IPS DF 4.7 (cell line): ENCODE results near the gene POLR2L.

Experiments used
- DNase-seq: peaks from one replicate; pipeline ENCODE4 v3.0.0-alpha.2; 2013; ENCODE audit warnings: low spot score; ENCODE audit errors: extremely low read depth

POLR2L gene

DNA sequence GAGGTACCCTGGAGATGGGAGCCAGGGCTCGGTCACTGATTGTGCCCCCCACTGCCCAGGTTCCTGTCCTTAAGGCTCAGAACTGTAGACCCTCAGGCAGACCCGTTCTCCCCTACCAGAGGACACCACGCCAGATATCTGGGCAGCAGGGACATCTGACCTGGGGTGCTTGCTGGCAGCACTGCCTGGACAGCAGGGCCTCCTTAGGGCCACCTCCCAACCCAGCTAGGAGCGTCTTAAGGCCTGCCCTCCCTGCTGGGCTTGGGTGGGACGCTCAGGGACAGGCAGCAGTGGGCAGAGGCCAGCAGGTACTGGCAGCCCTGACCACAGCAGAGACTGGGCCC, 3.1 kb downstream of the POLR2L start:
- no peak for DNase-seq

DNA sequence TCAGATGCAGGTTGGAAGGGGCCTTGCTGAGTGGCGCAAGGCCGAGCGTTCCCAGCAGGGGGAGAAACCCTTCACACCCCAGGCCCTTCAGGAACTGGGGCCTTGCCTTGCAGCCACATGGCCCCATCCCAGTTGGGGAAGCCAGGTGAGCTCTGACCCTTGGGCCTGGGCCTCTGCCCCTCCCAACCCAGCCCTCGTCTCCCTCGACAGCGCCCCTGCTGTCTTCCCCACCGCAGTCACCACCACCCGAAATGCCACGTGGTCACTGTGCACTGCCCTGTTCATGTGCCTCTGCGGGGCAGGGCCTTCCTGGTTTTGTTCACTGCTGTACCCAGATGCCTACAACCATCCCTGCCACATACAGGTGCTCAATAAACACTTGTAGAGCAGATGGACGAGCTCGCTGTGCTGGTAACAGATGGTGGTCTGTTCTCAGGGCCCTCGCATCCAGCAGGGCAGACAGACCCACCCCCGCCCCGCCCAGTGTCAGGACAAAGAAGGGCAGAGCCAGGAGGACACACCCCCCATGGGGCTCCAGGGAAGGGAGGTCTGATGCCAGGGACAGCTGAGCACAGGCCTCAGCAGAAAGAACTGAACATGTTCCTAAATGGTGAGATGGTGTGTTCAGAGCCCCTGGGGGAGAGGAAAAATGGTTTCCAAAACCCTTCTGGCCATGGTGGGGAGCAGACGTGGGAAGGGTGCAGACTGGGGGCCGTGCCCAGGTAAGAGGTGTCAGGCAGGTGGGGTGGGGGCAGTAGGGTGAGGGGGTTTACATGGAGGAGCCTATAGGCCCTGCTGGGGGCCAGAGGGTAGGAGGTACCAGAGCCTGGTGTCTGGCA, 3.7 kb downstream of the POLR2L start:
- DNase-seq: no peak

DNA sequence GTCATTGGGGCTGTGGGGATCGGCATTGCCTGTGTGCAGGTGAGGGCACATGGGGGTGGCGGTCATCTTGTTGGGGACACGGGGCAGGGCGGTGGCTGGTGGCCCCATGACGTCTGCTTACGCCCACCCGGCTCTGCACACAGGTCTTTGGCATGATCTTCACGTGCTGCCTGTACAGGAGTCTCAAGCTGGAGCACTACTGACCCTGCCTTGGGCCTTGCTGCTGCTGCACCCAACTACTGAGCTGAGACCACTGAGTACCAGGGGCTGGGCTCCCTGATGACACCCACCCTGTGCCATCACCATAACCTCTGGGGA, 4.4 kb downstream of the POLR2L start:
- no peak for DNase-seq

DNA sequence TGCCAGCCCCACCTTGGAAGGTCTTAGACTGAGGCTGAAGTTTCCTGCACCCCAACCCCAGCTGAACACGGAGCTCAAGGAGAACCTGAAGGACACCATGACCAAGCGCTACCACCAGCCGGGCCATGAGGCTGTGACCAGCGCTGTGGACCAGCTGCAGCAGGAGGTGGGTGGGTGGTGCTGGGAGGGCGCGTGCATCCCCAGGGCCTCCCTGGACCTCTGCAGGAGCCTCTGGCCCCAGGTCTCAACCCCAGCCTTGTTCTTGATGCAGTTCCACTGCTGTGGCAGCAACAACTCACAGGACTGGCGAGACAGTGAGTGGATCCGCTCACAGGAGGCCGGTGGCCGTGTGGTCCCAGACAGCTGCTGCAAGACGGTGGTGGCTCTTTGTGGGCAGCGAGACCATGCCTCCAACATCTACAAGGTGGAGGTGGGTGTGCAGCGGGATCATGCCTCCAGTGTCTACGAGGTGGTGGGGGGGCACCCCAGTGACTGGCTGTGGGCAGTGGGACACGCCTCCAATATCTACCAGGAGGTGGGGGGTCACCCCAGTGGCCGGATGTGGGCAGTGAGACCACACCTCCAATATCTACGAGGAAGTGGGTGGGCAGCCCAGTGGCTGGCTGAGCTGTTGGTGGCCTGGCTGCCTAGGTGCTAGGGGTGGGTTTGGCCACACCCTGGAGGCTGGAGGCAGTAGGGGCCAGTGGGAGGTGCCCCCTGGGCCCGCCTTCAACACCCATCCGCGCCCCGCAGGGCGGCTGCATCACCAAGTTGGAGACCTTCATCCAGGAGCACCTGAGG, 4.9 kb downstream of the POLR2L start:
- DNase-seq: no peak

DNA sequence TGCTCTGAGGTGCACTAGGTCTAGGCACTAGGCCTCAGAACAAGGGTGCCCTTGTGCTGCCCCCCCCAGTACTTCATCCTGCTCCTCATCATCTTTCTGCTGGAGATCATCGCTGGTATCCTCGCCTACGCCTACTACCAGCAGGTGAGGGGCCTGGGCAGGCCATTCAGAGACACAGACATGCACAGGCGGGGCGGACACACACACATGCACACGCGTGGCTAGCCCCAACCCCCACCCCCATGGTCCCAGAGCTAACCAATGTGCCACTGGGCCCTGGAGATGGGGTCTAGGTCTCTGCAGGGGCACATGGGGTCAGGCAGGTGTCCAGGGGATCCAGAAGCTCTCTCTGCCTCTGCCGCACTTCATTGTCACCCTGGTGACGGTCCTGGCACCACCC, 5.6 kb downstream of the POLR2L start:
- DNase-seq: no peak

DNA sequence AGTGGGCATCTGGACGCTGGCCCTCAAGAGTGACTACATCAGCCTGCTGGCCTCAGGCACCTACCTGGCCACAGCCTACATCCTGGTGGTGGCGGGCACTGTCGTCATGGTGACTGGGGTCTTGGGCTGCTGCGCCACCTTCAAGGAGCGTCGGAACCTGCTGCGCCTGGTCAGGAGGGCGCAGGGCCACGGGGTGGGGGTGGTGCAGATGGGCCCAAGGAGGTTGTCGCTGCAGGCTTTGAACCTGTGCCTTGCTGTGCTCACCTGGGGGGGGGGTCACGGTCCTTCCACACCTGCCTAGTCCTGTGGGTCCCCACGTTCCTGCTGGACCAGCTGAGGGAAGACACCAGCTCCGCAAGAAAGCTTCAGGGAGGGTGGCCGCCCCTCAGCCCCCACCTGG, 6.1 kb downstream of the POLR2L start:
- no peak for DNase-seq

DNA sequence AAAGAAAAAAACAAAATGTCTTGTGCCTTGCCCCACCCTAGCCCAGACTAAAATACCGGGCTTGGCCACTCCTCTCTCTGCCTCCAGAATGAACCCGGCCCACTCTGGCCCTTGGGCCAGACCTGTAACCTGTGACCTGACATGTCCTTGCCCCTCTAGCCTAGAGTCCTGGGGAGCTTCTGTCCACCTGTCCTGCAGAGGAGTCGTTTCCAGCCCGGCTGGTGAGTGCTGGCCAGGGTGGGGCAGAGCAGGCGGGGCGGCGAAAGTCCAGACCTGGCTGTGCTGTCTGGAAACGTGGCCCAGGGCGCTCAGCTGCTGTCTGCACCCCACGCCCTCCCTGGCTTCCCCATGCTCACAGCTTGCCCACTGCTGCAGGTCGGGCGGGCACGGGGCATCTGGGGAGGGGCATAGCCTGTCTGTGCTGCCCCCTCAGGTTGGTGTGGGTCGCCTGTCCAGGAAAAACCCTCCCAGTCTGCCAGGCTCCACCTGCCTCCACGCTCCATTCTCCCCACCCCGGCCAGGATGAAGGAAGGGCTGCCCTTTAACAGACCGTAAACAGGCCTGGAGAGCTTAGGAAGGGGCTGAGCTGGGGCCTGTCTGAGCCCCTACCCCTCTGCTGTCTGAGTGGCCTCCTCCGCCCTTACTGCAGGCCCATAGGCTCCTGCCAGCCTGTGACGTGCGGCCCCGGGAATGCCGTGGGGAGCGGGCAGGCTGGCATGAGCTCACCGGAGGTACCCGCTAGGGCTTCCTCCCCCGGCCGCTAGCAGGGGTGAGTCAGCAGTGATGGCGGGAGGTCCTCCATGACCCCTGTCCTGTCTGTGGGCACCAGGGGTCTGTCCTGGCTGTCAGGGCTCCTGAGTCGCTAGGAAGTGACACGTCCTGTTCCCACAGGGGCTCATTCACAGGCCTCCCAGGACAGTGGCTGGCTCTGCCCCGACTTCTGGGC, 7.7 kb downstream of the POLR2L start:
- DNase-seq: no peak

DNA sequence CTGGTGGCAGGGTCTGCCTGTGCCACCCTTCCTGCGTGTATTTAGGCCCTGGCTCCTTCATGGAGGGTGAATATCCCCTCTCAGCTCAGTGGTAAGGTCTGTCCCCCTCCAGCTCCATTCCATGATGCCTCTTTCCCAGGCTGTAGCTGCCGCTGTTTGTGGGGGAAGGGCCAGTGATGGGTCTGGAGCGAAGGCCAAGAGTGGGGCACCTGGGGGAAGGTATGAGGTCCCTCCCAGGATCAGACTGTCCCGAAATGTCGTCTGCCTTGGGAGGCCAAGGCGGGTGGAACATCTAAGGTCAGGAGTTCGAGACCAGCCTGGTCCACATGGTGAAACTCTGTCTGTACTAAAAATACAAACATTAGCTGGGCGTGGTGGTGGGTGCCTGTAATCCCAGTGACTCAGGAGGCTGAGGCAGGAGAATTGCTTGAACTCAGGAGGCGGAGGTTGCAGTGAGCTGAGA, 8.4 kb downstream of the POLR2L start:
- no peak for DNase-seq

DNA sequence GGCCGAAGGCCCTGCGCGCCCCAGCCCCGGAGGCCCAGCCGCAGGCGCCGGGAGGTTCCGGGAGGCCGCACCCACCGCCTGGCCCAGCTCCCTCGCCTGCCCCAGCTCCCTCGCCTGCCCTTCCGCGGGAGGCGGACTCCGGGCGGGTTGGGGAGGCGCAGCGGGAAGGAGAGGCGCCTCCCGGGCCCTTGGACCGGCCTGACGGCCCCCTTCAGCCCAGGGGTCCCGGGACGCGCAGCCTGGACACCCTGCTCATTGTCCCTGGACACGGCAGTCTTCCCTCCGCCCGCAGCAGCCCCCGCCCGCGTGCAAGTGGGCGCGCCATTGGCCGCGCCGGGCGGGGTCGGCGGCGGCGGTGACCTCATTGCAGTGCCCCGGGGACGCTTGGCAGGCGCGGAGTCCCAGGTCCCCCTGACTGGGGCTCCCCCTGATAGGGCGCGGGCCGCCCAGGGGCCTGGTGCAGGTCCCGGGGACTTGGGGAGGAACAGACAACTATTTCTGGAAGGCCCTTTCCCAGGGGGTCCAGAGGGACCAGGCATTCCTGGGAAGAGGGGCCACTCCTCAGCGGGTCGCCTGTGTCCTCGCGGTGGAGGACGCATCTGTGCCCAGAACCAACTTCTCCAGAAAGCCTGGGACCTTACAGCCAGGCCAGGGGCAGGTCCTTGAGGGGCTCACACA, 9.1 kb downstream of the POLR2L start:
- DNase-seq: no peak

DNA sequence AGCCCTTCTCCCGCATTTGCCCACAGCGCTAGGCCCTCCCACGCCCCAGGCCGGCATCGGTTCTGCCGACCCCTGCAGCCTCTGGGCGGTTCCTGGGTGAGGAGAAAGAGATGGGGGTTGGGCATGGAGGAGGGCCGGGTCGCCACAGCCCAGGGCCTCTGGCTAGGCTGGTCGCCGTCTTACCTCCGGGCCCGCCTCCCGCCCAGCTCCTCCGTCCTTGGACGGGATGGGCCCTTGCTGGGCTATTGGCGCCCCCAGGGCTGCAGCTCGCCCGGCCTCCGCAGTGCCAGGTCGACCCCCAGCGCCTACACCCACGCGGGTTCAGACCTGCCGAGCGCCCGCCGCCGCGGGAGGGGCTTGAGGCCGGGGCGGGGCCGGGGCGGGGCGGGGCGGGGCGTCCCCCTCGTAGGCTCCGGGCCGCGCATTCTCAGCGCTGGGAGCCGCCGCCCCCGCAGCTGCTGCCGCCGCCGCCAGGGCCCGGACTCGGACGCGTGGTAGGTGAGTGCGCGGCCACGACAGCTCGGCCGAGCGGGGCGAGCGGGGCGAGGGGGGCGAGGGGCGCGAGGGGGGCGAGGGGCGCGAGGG, 9.7 kb downstream of the POLR2L start, which contains the start of gene CD151:
Gene CD151, plus strand, starts transcription at position 424 of the 585 bp plus-strand sequence. CDS start 3,118 bp downstream, outside the sequence.
- DNase-seq: no peak

DNA sequence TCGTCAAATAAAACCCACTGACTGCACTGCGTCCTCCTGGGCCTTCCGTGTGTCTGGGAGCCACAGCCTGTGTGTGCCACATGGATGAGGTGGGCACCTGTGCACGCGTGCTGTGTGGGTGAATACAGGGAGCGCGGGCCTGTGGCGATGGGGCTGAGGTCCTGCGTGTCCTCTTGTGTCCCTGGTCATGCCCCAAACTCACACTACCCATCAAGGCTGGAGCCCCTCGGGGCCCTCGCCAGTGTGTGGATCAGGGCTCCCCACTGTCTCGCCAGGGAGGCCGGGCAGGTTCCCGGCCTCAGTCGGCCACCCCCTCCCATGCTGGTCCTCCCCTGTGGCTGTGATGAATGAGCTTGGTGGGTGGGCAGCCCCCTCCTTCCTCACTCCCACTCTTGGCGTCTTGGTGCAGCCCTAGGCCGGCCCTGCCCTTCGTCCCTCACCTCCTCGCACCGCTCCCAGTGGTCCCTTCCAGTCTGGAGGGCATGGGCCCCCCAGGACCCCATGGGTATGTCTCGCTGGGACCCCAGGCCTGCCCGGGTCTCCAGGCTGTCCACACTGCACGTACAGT, 10.3 kb downstream of the POLR2L start:
- no peak for DNase-seq

DNA sequence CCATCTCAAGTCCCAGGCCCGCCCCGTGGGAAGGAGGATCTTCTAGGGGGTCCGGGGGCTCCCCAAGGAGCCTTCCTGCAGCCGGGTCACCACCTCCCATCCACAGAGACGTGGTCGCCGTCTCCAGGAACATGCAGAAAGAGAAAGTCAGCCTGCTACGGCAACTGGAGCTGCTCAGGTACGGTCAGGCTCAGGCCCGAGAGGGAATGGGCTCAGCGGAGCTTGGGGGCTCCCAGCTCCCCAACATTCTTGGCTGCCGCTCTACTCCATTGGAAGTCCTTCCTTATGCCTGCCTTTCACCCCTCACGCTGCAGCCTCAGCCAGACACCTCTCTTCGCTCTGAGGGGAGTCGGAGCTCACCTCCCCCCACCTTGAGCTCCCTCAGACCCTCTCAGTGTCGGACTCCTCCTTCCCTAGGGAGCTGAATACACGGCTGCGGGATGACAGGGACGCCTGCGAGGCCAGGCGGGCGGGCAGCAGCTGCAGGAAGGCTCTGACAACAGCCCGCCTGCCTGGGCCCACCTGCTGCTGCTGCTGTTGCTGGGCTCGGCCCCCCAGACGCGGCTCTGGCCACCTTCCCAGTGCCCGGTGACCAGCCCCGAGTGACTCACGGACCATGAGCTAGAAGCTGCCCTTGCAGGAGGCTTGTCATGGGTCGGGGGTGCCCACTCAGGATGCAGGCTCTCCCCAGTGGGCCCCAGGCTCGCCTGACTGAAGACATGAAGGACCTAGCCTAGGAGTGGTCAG, 11.0 kb downstream of the POLR2L start:
- DNase-seq: no peak

DNA sequence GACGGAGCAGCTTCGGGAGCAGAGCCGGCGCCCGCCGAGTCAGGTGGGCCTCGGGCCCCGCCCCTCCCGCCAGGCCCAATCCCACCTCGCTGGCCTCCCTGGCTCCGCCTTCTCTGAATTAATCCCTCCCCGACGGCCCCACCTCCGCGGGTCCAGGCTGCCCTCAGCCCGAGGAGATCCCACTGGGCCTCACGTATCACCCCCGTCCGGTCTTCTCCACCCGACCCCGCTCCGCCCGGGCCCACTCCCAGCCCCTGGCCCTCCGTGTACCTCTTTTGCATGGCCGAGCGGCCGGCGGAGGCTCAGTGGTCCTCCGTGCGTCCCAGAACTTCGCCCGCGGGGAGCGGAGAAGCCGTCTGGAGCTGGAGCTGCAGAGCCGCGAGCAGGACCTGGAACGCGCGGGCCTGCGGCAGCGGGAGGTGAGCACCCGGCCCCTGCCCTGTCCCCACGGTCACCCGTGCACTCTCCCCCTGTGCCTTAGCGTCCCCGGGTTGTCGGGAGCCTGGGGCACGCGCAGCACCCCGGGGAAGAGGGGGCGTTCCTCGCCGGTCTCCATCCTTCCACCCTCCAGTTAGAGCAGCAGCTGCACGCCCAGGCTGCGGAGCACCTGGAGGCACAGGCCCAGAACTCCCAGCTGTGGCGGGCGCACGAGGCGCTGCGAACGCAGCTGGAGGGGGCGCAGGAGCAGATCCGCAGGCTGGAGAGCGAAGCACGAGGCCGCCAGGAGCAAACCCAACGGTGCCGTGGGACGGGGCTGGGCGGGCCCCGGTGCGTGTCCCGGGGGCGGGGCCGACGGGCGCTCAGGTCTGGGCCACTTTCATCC, 11.8 kb downstream of the POLR2L start:
- DNase-seq: no peak

DNA sequence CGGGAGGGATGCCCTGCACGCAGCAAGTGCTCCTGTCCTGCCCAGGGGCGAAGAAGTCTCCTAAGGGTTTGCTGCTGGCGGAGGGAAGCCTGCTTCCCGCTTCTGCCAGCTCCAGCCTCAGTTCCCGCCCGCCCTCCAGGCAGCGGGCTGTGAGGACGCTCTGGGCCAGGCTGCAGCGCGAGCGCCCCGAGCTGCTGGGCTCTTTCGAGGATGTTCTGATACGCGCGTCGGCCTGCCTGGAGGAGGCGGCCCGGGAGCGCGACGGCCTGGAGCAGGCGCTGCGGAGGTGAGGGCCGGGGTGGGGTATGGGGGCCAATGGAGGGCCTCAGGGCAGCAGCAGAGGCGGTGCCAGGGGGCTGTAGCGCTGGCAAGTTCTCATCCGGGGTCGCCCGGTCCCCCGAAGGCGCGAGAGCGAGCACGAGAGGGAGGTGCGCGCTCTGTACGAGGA, 12.5 kb downstream of the POLR2L start:
- DNase-seq: no peak

DNA sequence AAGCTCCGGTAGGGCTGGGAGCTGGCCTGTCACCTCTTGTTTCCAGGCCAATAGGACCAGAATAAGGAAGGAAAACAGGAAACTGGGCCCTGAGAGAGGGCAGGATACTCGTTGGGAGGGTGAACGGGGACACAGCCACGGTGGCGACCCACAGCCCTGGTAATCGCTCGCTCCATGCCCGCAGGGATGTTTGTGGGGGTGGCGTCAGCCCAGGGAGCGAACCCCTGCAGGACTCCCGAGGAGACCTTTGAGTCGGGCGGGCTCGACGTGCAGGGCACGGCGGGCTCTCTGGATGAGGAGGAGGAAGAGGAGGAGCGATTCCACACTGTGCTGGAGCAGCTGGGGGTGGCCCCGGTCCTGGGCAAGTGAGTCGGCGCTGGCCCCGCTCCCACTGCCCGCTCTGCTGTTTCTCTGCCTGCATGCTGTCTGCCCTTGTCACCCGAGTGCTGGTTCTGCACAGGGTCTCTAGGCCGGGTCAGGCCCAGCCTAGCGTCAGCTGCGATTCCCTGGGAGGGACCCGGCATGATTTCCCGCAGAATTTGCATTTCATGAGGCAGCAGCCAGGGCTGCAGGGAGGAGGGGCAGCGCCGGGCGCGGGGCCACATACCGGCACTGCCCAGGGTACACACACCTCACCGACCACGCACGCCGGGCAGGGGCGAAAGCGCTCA, 13.0 kb downstream of the POLR2L start:
- DNase-seq: no peak

DNA sequence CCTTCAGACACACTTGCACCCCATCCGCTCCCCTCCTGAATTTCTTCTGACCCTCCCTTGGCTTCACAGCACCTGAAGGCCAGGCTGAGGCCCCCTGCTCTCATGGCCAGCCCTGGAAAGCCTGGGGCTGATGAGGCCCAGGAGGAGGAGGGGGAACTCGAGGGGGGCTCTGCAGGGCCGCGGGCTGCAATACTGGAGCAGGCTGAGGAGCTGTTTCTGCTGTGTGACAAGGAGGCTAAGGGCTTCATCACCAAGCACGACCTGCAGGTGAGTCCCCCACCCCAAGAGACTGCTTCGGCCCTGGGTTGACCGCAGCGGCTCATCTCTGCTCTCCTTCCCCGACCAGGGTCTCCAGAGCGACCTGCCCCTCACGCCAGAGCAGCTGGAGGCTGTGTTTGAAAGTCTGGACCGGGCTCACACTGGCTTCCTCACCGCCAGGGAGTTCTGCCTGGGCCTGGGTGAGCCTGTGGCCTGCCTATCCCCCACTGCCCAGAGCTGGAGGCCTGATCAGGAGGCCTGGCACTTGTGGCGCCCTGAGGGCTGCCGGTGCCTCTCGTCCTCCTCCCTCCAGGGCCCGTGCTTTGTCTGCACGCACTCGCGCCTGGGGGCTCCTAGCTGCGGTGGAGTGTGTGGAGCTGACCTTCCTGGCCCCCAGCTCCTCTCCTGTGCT, 13.7 kb downstream of the POLR2L start:
- no peak for DNase-seq

DNA sequence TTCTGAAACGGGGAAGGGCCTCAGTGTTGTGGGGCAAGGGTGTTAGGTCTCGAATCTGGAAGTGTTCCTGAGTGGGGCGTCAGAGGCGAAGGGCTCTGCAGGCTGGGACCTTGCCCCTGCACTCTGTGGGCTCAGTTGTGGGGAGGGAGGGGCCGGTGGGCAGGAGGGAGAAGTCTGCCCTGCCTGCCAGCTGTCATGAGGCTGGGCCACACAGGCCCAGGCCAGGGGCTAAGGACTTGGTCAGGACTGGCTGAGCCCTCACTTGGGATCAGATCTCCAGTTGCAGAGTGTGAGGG, 14.5 kb downstream of the POLR2L start, which contains the start of gene CRACR2B:
Gene CRACR2B, plus strand, starts transcription at position 23 of the 296 bp plus-strand sequence. CDS start 689 bp downstream, outside the sequence.
- no peak for DNase-seq
